Caco-2 (cell line): Measurements from ENCODE around the gene ABHD17C. TPM values are rescaled to one million over a fixed set of nuclear protein-coding genes. Genes with fewer than 3 reads are reported as not detected.

Source experiments
- BruUV-seq: library from RNA; stranded (reverse); fragments of 400-500 nt; replicated peaks from 2 replicates; lab custom pipeline; 2021; lab: Mats Ljungman, UMichigan
- CTCF ChIA-PET: fragments of 300-600 bp; sonication (Branson Sonifier 250); formaldehyde crosslinking; loops from one replicate; lab custom pipeline; 2022; ENCODE audit warnings: antibody characterized with exemption; lab: Charles Lee
- POLR2A ChIA-PET: fragments of 300-600 bp; sonication (Branson Sonifier 250); formaldehyde crosslinking; loops from one replicate; lab custom pipeline; 2022; ENCODE audit warnings: antibody characterized with exemption; lab: Charles Lee
- DNase-seq, 2 experiments: peaks; one replicate each; pipeline versions ENCODE4 v3.0.0 to v3.0.0-alpha.2; 2020 to 2022
- H3K27me3 ChIP-seq: replicated peaks from 2 replicates; pipeline ENCODE4 v1.6.0; 2011; ENCODE audit warnings: low read length; ENCODE audit not compliant: control insufficient read depth, insufficient read depth
- H3K36me3 ChIP-seq: 2 replicates; pipeline ENCODE4 v1.5.1; 2011; ENCODE audit warnings: low read length; ENCODE audit not compliant: control insufficient read depth, insufficient read depth
- H3K4me1 ChIP-seq: fragments of 250-450 bp; sonication (Bioruptor Pico); 2 replicates; pipeline ENCODE4 v1.5.1; 2020; ENCODE audit warnings: mild to moderate bottlenecking
- H3K4me3 ChIP-seq: 2 replicates; pipeline ENCODE4 v1.5.1; 2011; ENCODE audit warnings: low read depth, mild to moderate bottlenecking, control low read depth, low read length
- H3K9me3 ChIP-seq: fragments of 250-450 bp; sonication (Bioruptor Pico); 2 replicates; pipeline ENCODE4 v1.5.1; 2020; ENCODE audit warnings: mild to moderate bottlenecking, moderate library complexity
- H3K27ac Mint-ChIP-seq: one replicate; pipeline ENCODE4 v1.8.0; 2022; ENCODE audit warnings: mixed read lengths; ENCODE audit not compliant: unreplicated experiment
- H3K27me3 Mint-ChIP-seq: one replicate; pipeline ENCODE4 v1.8.0; 2022; ENCODE audit warnings: mixed read lengths; ENCODE audit not compliant: insufficient read depth, unreplicated experiment
- H3K36me3 Mint-ChIP-seq: one replicate; pipeline ENCODE4 v1.8.0; 2022; ENCODE audit warnings: mild to moderate bottlenecking, mixed read lengths; ENCODE audit not compliant: insufficient read depth, unreplicated experiment
- H3K4me1 Mint-ChIP-seq: one replicate; pipeline ENCODE4 v1.8.0; 2022; ENCODE audit warnings: low read depth, mixed read lengths; ENCODE audit not compliant: unreplicated experiment
- H3K4me3 Mint-ChIP-seq: one replicate; pipeline ENCODE4 v1.8.0; 2022; ENCODE audit warnings: mild to moderate bottlenecking, moderate library complexity, mixed read lengths; ENCODE audit not compliant: unreplicated experiment
- H3K9me3 Mint-ChIP-seq: one replicate; pipeline ENCODE4 v1.8.0; 2022; ENCODE audit warnings: mixed read lengths; ENCODE audit not compliant: unreplicated experiment
- CTCF ChIP-seq, 2 experiments: fragments of 200-600 bp in 1 of 2; IDR thresholded peaks; 1 replicate in 1 of 2; 2 replicates in 1 of 2; pipeline versions ENCODE4 v1.5.1 to v1.8.0; 2011 to 2022; ENCODE audit warnings: antibody characterized with exemption in 1 of 2, control low read depth in 1 of 2, inconsistent platforms in 1 of 2, low read depth in 1 of 2, low read length in 1 of 2, mild to moderate bottlenecking in 1 of 2, moderate library complexity in 1 of 2; ENCODE audit not compliant: insufficient read depth in 1 of 2, severe bottlenecking in 1 of 2, unreplicated experiment in 1 of 2
- intact Hi-C: fragments of 100-400 bp; cut with micrococcal nuclease; formaldehyde crosslinking; loops from one replicate; pipeline ENCODE4 v1.10.0; 2022; ENCODE audit not compliant: unreplicated experiment
- total RNA-seq: library from RNA; stranded (reverse); gene quantifications from 2 replicates; pipeline ENCODE4 v1.2.3, GENCODE V29; 2022

ABHD17C gene
- total RNA-seq, 1 experiment from 2014 or later: 25.0 TPM

GRCh38 chr15:80673561-80674244 lies 21.4 kb upstream of the ABHD17C start:
- no peaks in the 10 kb centered on the region for H3K27me3 Mint-ChIP-seq
- H3K36me3 ChIP-seq: no peaks in the 10 kb centered on the region
- no TSS peak for BruUV-seq
- POLR2A ChIA-PET: no interaction called here
- H3K9me3 Mint-ChIP-seq: no peaks in the 10 kb centered on the region
- H3K9me3 ChIP-seq: no peaks in the 10 kb centered on the region
- peaks cover 14% of the 10 kb centered on the region for H3K4me1 ChIP-seq
- peaks cover 34% of the 10 kb centered on the region for H3K4me1 Mint-ChIP-seq
- no peak for TF ChIP-seq CTCF (IDR thresholded peaks at IDR 0.05; ENCODE audit: insufficient read depth in 1 of 2, low read depth in 1 of 2, low read length in 1 of 2, severe bottlenecking in 1 of 2, unreplicated experiment in 1 of 2)
- CTCF ChIA-PET: interaction anchor here (0.7 to 1.4 kb wide), 3 partner anchors 103 to 217 kb away, joined by 3 to 5 read pairs (median 3); partner anchors contain the start of gene CEMIP
- H3K27me3 ChIP-seq: no peaks in the 10 kb centered on the region
- intact Hi-C loops: no loop called here
- H3K4me3 Mint-ChIP-seq: no peak overlapping the region
- H3K4me3 ChIP-seq: no peak overlapping the region
- DNase-seq: no peak
- no peaks in the 10 kb centered on the region for H3K36me3 Mint-ChIP-seq
- H3K27ac Mint-ChIP-seq: no peak overlapping the region

GRCh38 chr15:80674245-80674614 lies 20.9 kb upstream of the ABHD17C start:
- Histone ChIP-seq H3K4me1 (peaks cover 11% of the 10 kb centered on the region), H3K4me3 (no peak overlapping the region)
- CTCF ChIA-PET: interaction anchor here (1.2 to 1.4 kb wide), 2 partner anchors 102 to 105 kb away, joined by 3 to 5 read pairs; partner anchors contain the start of gene CEMIP

GRCh38 chr15:80677041-80677440 lies 18.1 kb upstream of the ABHD17C start:
- H3K27ac Mint-ChIP-seq: no peak overlapping the region
- Histone ChIP-seq H3K9me3 (no peaks in the 10 kb centered on the region), H3K4me1 (peaks cover 24% of the 10 kb centered on the region), H3K27me3 (no peaks in the 10 kb centered on the region), H3K4me3 (no peak overlapping the region), H3K36me3 (no peaks in the 10 kb centered on the region)
- H3K4me3 Mint-ChIP-seq: no peak overlapping the region
- CTCF ChIA-PET: no interaction called here
- no peak for DNase-seq
- intact Hi-C loops: no loop called here
- BruUV-seq: no TSS peak
- POLR2A ChIA-PET: no interaction called here
- no peak for TF ChIP-seq CTCF (IDR thresholded peaks at IDR 0.05; ENCODE audit: insufficient read depth in 1 of 2, low read depth in 1 of 2, low read length in 1 of 2, severe bottlenecking in 1 of 2, unreplicated experiment in 1 of 2)
- H3K36me3 Mint-ChIP-seq: no peaks in the 10 kb centered on the region
- H3K4me1 Mint-ChIP-seq: peaks cover 41% of the 10 kb centered on the region
- H3K9me3 Mint-ChIP-seq: no peaks in the 10 kb centered on the region
- H3K27me3 Mint-ChIP-seq: no peaks in the 10 kb centered on the region

More at GRCh38 chr15:80674245-80674614, 20.9 kb upstream of the ABHD17C start:
- peaks cover 35% of the 10 kb centered on the region for H3K4me1 Mint-ChIP-seq
- no peaks in the 10 kb centered on the region for H3K27me3 Mint-ChIP-seq
- POLR2A ChIA-PET: no interaction called here
- intact Hi-C loops: no loop called here
- H3K9me3 Mint-ChIP-seq: no peaks in the 10 kb centered on the region
- no peak overlapping the region for H3K27ac Mint-ChIP-seq
- no peaks in the 10 kb centered on the region for H3K27me3 ChIP-seq
- no peak overlapping the region for H3K4me3 Mint-ChIP-seq
- H3K9me3 ChIP-seq: no peaks in the 10 kb centered on the region
- no peaks in the 10 kb centered on the region for H3K36me3 Mint-ChIP-seq
- BruUV-seq: no TSS peak
- TF ChIP-seq CTCF (IDR thresholded peaks at IDR 0.05; ENCODE audit: insufficient read depth in 1 of 2, low read depth in 1 of 2, low read length in 1 of 2, severe bottlenecking in 1 of 2, unreplicated experiment in 1 of 2): no peak
- DNase-seq: no peak
- no peaks in the 10 kb centered on the region for H3K36me3 ChIP-seq
